ENCODE measurements around the gene ZC3H7A. TPM values are rescaled to one million over a fixed set of nuclear protein-coding genes. Genes with fewer than 3 reads are reported as not detected.
A peak's percentile ranks its signal among the peaks of the same experiment; 100 is the strongest.
"Not testable (repeated sequence)": the region's sequence is repeated elsewhere in the genome, so short reads cannot be mapped to it uniquely, and the experiment has no call there.

Gene ZC3H7A
- total RNA-seq: 31.5 and 62.1 TPM in 2 replicates

GRCh38 chr16:11797166-11797956 lies at the start of gene ZC3H7A:
Gene ZC3H7A (minus strand): TSS chr16:11797258. CDS start chr16:11782354, 14,904 bp downstream.
- peak; percentile 72 for DNase-seq (ENCODE audit: extremely low read depth, low read depth, low spot score)

- no peak for DNase-seq (ENCODE audit: extremely low read depth, low read depth, low spot score)
These were observed 47.4 kb upstream of the ZC3H7A start for GRCh38 chr16:11844499-11844898.

GRCh38 chr16:11843861-11844260 lies 46.8 kb upstream of the ZC3H7A start:
- no peak for DNase-seq (ENCODE audit: extremely low read depth, low read depth, low spot score)

GRCh38 chr16:11843206-11843605 lies 46.1 kb upstream of the ZC3H7A start:
- no peak for DNase-seq (ENCODE audit: extremely low read depth, low read depth, low spot score)

- no peak for DNase-seq (ENCODE audit: extremely low read depth, low read depth, low spot score)
These were observed 44.0 kb upstream of the ZC3H7A start for GRCh38 chr16:11841026-11841425.

GRCh38 chr16:11836650-11837244 lies 39.7 kb upstream of the ZC3H7A start:
- no peak for DNase-seq (ENCODE audit: extremely low read depth, low read depth, low spot score)

- DNase-seq (ENCODE audit: extremely low read depth, low read depth, low spot score): no peak
These were observed 39.0 kb upstream of the ZC3H7A start for GRCh38 chr16:11835891-11836649.

GRCh38 chr16:11835309-11835708 lies 38.3 kb upstream of the ZC3H7A start:
- DNase-seq (ENCODE audit: extremely low read depth, low read depth, low spot score): no peak

GRCh38 chr16:11833951-11834695 lies 37.1 kb upstream of the ZC3H7A start:
- DNase-seq (ENCODE audit: extremely low read depth, low read depth, low spot score): no peak

GRCh38 chr16:11828696-11829095 lies 31.6 kb upstream of the ZC3H7A start:
- no peak for DNase-seq (ENCODE audit: extremely low read depth, low read depth, low spot score)

GRCh38 chr16:11825520-11826165 lies 28.6 kb upstream of the ZC3H7A start:
- DNase-seq (ENCODE audit: extremely low read depth, low read depth, low spot score): not testable (repeated sequence)

- no peak for DNase-seq (ENCODE audit: extremely low read depth, low read depth, low spot score)
These were observed 27.3 kb upstream of the ZC3H7A start for GRCh38 chr16:11824362-11824761.

- DNase-seq (ENCODE audit: extremely low read depth, low read depth, low spot score): not testable (repeated sequence)
These were observed 26.6 kb upstream of the ZC3H7A start for GRCh38 chr16:11823645-11824044.

GRCh38 chr16:11819798-11820197 lies 22.7 kb upstream of the ZC3H7A start:
- DNase-seq (ENCODE audit: extremely low read depth, low read depth, low spot score): no peak

GRCh38 chr16:11818970-11819369 lies 21.9 kb upstream of the ZC3H7A start:
- DNase-seq (ENCODE audit: extremely low read depth, low read depth, low spot score): not testable (repeated sequence)

- no peak for DNase-seq (ENCODE audit: extremely low read depth, low read depth, low spot score)
These were observed 19.1 kb upstream of the ZC3H7A start for GRCh38 chr16:11816123-11816522.

- DNase-seq (ENCODE audit: extremely low read depth, low read depth, low spot score): not testable (repeated sequence)
These were observed 17.7 kb upstream of the ZC3H7A start for GRCh38 chr16:11814800-11815199.

- DNase-seq (ENCODE audit: extremely low read depth, low read depth, low spot score): no peak
These were observed 9.7 kb upstream of the ZC3H7A start for GRCh38 chr16:11806721-11807120.

- no peak for DNase-seq (ENCODE audit: extremely low read depth, low read depth, low spot score)
These were observed 8.5 kb upstream of the ZC3H7A start for GRCh38 chr16:11805556-11805955.

GRCh38 chr16:11801481-11802021 lies 4.5 kb upstream of the ZC3H7A start:
- DNase-seq (ENCODE audit: extremely low read depth, low read depth, low spot score): no peak

Data from glomerular endothelial cell (primary cell).